Stimulated activated CD4-positive, alpha-beta T cell treated with anti-CD3 and anti-CD28 coated beads, Interleukin-15, amount 100 ng/mL, for 24 hours (primary cell): Measurements from ENCODE around the gene BRSK2.
"Not testable (repeated sequence)": the region's sequence is repeated elsewhere in the genome, so short reads cannot be mapped to it uniquely, and the experiment has no call there.

Experiments
- DNase-seq: peaks from one replicate; pipeline ENCODE4 v3.0.0-alpha.2; 2020

The BRSK2 gene

DNA sequence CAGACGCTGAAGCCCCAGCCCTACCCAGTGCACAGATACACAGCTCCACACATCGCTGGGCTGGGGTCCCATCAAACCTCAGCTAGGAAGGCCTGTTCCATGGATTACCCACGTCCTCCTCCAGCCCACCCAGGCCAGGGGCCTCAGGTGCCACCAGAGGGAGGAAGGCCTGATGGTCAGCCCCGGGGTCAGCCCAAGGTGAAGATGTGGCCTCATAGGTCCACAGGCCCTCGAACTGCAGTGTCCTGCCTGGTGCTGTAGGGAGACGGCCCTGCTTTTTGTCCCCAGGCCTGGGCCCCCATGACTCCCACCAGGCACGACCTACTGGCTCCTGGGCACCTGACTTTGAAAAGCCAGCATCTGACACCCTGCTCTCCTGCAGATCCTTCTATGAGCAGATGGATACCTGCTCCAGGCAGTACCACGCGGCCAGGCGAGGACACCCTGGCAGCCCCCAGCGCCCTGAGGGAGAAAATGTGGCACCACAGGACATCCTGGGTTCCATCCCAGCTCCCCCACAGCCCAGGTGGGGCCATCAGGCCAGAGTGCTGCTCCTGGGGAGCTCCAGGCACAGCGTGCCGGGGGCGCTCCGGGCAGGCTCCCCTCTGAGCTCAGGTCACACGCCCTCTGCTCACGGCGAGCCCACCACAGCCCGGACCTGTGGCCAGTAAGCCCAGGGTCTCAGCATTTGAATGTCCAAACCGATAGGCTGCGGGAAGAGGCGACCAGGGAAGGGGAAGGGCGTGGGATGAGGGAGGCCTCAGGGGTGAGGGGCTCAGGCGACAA is 112.6 kb downstream of the BRSK2 start:
- DNase-seq = no peak

- no peak for DNase-seq
Measured at GRCh38 chr11:1502954-1503707, 113.4 kb downstream of the BRSK2 start.

DNA sequence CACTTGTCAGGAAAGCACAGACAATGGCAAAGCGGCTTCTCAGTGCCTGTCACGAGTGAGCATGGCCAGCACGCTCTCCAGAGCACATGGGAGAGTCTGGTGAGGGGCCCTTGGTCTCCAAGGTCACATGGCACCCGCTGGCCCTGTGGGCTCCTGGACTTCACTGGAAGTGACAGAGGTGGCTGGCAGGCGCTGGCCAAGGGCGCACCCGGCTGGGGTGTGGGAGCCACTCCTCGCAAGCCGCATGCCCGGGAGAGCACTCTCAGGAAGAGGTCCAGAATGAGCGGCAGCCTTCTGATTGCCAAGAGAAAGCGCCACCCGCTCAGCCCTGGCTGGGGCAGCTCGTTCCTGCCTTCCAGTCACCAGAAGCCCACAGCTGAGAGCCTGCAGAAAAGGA is 114.0 kb downstream of the BRSK2 start:
- no peak for DNase-seq

DNA sequence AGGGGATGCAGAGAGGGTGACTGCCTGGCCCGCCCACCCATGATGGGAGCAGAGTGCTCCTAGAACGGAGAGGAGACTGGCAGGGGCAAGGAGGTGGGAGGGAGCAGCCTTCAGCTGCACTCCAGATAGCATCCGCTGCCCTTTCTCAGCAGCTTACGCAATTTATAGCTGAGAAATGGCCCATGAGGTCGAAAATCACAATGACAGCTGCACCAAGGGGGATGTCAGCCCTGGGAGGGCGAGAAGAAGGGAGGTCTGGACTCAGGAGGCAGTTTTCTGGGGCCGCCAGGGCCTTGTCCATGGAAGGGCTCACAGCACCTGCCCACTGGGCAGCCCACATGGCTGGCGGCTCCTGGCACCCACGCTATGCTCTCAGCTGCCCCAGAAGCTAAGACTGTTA is 114.4 kb downstream of the BRSK2 start:
- no peak for DNase-seq

- DNase-seq = no peak
Measured at GRCh38 chr11:1504581-1505290, 115.0 kb downstream of the BRSK2 start.

DNA sequence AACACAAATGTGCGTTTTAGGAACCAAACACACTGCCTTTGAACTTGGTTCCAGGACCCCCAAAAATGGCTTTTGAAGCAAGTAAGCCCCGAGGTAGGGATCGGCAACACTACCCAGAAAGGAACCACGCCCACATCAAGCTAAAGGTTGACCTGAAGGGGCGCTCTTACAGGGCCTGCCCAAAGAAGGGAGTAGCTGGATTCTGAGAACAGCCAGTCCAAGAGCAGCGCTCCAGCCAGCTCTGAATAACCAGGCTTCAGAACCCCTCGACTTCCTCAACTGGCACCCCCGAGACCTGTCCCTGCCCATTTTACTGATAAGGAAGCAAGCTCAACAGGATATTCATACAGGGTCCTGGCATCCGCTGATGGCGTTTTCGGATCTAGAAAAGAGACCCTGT is 115.7 kb downstream of the BRSK2 start:
- no peak for DNase-seq

GRCh38 chr11:1506981-1507380 is 117.2 kb downstream of the BRSK2 start:
- no peak for DNase-seq

DNA sequence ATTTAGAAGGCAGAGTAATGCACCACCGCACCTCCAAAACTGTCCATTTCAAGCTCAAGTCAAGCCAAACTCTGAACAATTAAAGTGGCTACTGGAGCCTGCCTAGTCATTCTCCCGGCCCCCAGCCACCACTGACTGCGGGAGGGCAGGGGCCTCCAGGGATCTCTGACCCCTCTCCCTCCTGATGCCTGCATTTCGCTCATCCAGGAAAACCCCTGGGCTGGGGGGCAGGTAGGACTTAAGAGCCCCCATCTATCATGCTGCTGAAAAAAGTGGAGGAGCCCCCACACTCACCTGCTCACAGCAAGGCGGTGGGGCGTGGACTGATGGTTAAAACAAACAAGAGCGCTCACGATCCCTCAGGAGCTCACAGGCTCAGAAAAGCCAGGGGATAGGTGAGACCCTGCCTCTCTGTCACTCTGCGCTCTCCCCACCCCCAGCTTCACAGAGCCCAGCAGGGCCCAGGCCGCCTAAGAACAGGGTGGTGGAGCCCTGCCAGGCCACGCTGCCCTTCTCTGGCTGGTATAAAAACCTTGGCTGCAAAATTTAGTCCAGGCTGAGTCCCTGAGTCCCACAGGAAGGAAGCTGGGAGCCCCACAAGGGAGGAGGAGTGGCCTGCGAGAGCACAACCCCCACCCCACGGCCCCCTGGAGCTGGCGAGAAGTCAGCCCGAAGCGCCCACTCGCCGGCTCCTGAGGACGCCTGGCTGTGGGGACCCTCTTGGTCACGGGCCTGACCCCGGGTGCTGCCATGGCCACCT is 117.8 kb downstream of the BRSK2 start:
- no peak for DNase-seq

DNA sequence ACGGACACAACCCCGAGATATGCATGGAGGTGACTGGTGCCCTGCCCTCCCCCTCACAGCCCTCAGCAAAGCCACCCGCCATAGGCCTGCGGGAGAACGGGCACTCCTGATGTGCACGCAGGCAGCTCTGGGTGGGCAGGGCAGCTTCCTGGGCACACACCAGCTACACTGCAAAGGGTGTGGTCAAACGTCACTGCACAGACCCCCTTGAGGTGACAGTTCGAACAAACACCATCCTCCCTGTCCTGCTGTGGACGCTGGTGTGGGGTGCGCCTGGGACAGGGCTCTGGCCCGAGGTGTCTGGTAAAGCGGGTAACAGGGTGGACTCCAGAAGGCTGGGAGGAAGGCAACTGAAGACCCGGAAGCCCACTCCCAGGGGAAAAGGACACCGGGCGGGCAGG is 118.8 kb downstream of the BRSK2 start:
- DNase-seq = no peak

GRCh38 chr11:1508986-1509385 is 119.3 kb downstream of the BRSK2 start:
- DNase-seq = no peak

- no peak for DNase-seq
Measured at GRCh38 chr11:1509626-1510255, 120.0 kb downstream of the BRSK2 start.

- DNase-seq = not testable (repeated sequence)
Measured at GRCh38 chr11:1510351-1510750, 120.6 kb downstream of the BRSK2 start.

- no peak for DNase-seq
Measured at GRCh38 chr11:1510928-1511327, 121.2 kb downstream of the BRSK2 start.

DNA sequence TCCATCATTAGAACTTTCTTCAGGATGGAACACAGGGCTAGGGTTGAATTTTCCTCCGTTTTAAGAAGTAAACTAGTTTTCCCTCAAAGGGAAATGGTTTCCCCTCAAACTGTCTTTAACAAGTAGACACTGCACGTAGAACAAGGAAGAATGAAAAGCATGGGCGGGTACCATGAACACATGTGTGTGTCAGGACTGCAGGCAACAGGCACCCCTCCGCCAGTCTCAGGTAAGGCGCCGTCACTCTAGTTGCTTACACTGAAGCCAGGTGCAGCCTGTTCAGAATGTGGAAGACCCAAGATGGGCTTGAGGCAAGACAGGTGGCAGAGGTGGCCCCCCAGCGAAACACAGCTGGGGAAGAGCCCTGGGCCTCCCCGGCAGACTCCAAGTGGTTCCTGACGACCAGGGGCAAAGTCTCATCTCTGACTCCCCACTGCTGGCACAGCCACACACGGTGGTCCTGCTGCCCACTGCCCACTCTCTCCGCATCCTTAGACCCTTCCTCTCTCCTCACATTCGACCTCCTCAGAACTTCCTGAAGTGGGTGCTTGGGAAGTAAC is 122.3 kb downstream of the BRSK2 start:
- DNase-seq = no peak
